Karpas-422 (cell line): ENCODE measurements around the gene TIMM23. TPM values are rescaled to one million over a fixed set of nuclear protein-coding genes. Genes with fewer than 3 reads are reported as not detected.
"Not testable (repeated sequence)": the region's sequence is repeated elsewhere in the genome, so short reads cannot be mapped to it uniquely, and the experiment has no call there.

Experiments
- DNase-seq: peaks from one replicate; pipeline ENCODE4 v3.0.0-alpha.2; 2015
- H2AFZ ChIP-seq: fragments of 200-600 bp; sonication (generic); 2 replicates; pipeline ENCODE4 v1.6.1; 2014; ENCODE audit warnings: antibody characterized with exemption, low read length, mixed read lengths
- H3K27ac ChIP-seq: fragments of 200-600 bp; sonication (generic); 2 replicates; pipeline ENCODE4 v1.5.1; 2014; ENCODE audit warnings: mild to moderate bottlenecking, low read length, moderate library complexity
- H3K27me3 ChIP-seq: fragments of 200-600 bp; sonication (generic); 2 replicates; pipeline ENCODE4 v1.6.1; 2014; ENCODE audit warnings: low read length, mixed read lengths
- H3K36me3 ChIP-seq: fragments of 200-600 bp; sonication (generic); 2 replicates; pipeline ENCODE4 v1.6.1; 2014; ENCODE audit warnings: low read length, mixed read lengths; ENCODE audit not compliant: insufficient read depth
- H3K4me1 ChIP-seq: fragments of 200-600 bp; sonication (generic); 2 replicates; pipeline ENCODE4 v1.6.1; 2014; ENCODE audit warnings: mild to moderate bottlenecking, low read length, mixed read lengths
- H3K4me2 ChIP-seq: fragments of 200-600 bp; sonication (generic); 2 replicates; pipeline ENCODE4 v1.6.1; 2014; ENCODE audit warnings: low read length, low read depth, mild to moderate bottlenecking; ENCODE audit not compliant: poor library complexity, severe bottlenecking
- H3K4me3 ChIP-seq: fragments of 200-600 bp; sonication (generic); 2 replicates; pipeline ENCODE4 v1.5.1; 2014; ENCODE audit warnings: mild to moderate bottlenecking, antibody characterized with exemption, low read length, mixed read lengths
- H3K79me2 ChIP-seq: fragments of 200-600 bp; sonication (generic); 2 replicates; pipeline ENCODE4 v1.6.1; 2014; ENCODE audit warnings: mild to moderate bottlenecking, low read length, mixed read lengths
- H3K9ac ChIP-seq: fragments of 200-600 bp; sonication (generic); 2 replicates; pipeline ENCODE4 v1.6.0; 2014; ENCODE audit warnings: low read length
- H3K9me2 ChIP-seq: fragments of 200-600 bp; sonication (generic), shearing (Covaris generic); replicated peaks from 2 replicates; pipeline ENCODE4 v1.6.0; 2014; ENCODE audit warnings: mild to moderate bottlenecking, low read length, moderate library complexity; ENCODE audit not compliant: insufficient read depth
- H3K9me3 ChIP-seq: fragments of 300-700, 200-600 bp; sonication (generic); 2 replicates; pipeline ENCODE4 v1.6.1; 2014; ENCODE audit warnings: low read length, mixed read lengths
- H4K20me1 ChIP-seq: fragments of 200-600 bp; sonication (generic); 2 replicates; pipeline ENCODE4 v1.6.1; 2014; ENCODE audit warnings: mild to moderate bottlenecking, antibody characterized with exemption, low read length, low read depth; ENCODE audit not compliant: insufficient read depth
- total RNA-seq: library from RNA; depleted of rRNA; stranded (reverse); fragments of >200 nt; shearing (Covaris generic); gene quantifications from 2 replicates; pipeline ENCODE4 v1.2.3, GENCODE V29; 2014; ENCODE audit warnings: low replicate concordance

Gene TIMM23
- total RNA-seq, 1 experiment from 2014 or later = 44.1 TPM

DNA sequence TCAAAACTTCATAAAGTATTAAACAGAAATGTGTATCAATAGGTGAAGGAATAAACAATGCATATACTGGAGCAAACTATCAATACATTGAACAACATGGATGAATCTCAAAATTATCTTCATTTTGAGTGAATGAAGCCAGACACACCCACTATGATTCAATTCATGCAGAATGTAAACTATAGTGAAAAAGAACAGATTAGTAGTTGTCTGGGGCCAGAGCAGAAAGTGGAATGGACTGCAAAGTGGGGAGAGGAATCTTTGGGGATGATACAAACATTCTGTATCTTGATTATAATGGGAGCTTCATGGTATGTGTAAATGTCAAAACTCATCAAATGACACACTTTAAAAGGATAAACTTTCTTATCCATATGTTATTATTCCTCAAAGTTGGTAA, 23.5 kb upstream of the TIMM23 start:
- H3K4me3 ChIP-seq, H3K4me2 ChIP-seq, H3K9me2 ChIP-seq, H3K36me3 ChIP-seq, H3K9ac ChIP-seq, H3K27me3 ChIP-seq, DNase-seq, H3K4me1 ChIP-seq, H2AFZ ChIP-seq, H3K27ac ChIP-seq, H4K20me1 ChIP-seq, H3K9me3 ChIP-seq: not testable (repeated sequence)
- H3K79me2 ChIP-seq = peaks cover 17% of the 10 kb centered on the region

- H3K36me3 ChIP-seq, H4K20me1 ChIP-seq, H2AFZ ChIP-seq, H3K9me3 ChIP-seq, H3K79me2 ChIP-seq, H3K4me1 ChIP-seq, H3K9me2 ChIP-seq, H3K27ac ChIP-seq, H3K27me3 ChIP-seq, H3K9ac ChIP-seq, H3K4me2 ChIP-seq, H3K4me3 ChIP-seq, DNase-seq: not testable (repeated sequence)
Measured at GRCh38 chr10:45954367-45954766, 17.9 kb upstream of the TIMM23 start.

DNA sequence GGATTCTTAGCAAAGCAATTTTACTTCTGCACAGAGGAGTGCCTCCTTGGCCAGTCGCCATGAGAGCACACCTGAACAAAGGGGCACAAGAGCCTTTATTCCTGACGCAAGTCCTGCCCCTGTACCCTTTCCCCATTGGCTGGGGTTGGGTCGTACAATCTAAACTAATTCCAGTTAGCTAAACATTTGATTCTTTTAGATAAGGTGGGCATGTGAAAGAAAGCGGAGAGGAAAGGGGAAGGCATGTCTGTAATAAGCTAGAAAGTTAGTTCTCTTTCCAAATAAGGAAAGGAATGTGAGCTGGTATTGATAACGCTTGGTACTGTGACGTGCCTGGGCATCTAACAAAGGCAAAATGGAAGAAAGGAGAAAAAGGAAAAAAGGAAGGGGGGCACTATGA, 15.7 kb upstream of the TIMM23 start:
- H3K4me2 ChIP-seq, H3K4me1 ChIP-seq, H3K27me3 ChIP-seq, H3K4me3 ChIP-seq, H3K79me2 ChIP-seq, H3K9me2 ChIP-seq, H3K9ac ChIP-seq, H3K27ac ChIP-seq, H3K9me3 ChIP-seq, H2AFZ ChIP-seq, DNase-seq, H4K20me1 ChIP-seq, H3K36me3 ChIP-seq: not testable (repeated sequence)

GRCh38 chr10:45957928-45958327, 14.4 kb upstream of the TIMM23 start:
- H2AFZ ChIP-seq, H3K27me3 ChIP-seq, H3K27ac ChIP-seq, H3K4me3 ChIP-seq, H3K36me3 ChIP-seq, H3K79me2 ChIP-seq, H3K4me1 ChIP-seq, H4K20me1 ChIP-seq, DNase-seq, H3K9me2 ChIP-seq, H3K9me3 ChIP-seq, H3K4me2 ChIP-seq, H3K9ac ChIP-seq: not testable (repeated sequence)

GRCh38 chr10:45962686-45963452, 9.4 kb upstream of the TIMM23 start:
- DNase-seq = not testable (repeated sequence)

DNA sequence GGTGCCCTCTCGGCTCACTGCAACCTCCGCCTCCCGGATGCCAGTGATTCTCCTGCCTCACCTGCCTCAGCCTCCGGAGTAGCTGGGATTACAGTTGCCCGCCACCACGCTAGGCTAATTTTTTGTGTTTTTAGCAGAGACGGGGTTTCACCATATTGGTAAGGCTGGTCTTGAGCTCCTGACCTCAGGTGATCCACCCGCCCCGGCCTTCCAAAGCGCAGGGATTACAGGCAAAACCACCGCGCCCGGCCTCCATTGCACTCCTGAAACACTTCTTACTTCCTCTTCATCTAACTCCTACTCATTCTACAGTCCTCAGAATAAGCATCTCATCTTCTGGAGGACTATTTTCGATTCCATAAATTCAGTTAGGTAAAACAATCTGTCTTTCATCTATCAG, 1.3 kb upstream of the TIMM23 start:
- H3K27me3 ChIP-seq, H4K20me1 ChIP-seq, H3K9me3 ChIP-seq, H2AFZ ChIP-seq, H3K36me3 ChIP-seq, H3K9me2 ChIP-seq: not testable (repeated sequence)
- H3K27ac ChIP-seq = peak overlapping the region; percentile 47; the same call in 1 of the 2 replicates
- peak; percentile 49 for DNase-seq
- H3K9ac ChIP-seq = peak overlapping the region; percentile 76
- peaks cover 92% of the 10 kb centered on the region for H3K79me2 ChIP-seq
- H3K4me1 ChIP-seq = peaks cover 25% of the 10 kb centered on the region
- H3K4me2 ChIP-seq = peak overlapping the region; percentile 76
- H3K4me3 ChIP-seq = peak overlapping the region; percentile 80

More at GRCh38 chr10:45962686-45963452, 9.4 kb upstream of the TIMM23 start:
- H3K9ac ChIP-seq, H3K36me3 ChIP-seq, H3K27me3 ChIP-seq, H3K27ac ChIP-seq, H3K9me3 ChIP-seq, H3K4me3 ChIP-seq, H3K9me2 ChIP-seq, H4K20me1 ChIP-seq, H3K4me1 ChIP-seq, H3K4me2 ChIP-seq, H2AFZ ChIP-seq: not testable (repeated sequence)
- peaks cover 34% of the 10 kb centered on the region for H3K79me2 ChIP-seq

DNA sequence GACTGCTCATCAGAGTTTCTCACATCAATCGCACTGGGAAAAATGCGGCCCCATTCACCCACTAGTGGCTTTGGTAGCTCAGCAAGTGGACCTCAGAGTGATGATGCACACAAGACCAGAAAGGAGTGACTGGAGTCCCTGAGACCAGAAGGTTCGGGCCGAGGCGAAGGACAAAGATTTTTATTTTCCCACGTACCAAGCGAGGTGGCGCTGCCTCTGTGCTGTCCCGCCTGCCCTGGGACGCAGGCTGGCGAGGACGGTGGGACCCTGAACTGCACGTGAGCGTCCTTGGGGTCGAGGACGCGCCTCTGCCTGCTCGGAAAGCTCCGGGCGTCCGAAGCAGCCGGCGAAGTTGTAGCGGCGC, 565 bp upstream of the TIMM23 start:
- H4K20me1 ChIP-seq, H3K36me3 ChIP-seq, H2AFZ ChIP-seq, H3K9me3 ChIP-seq, H3K27me3 ChIP-seq, H3K9me2 ChIP-seq: not testable (repeated sequence)
- Histone ChIP-seq H3K9ac (peak overlapping the region; percentile 76), H3K4me1 (peaks cover 22% of the 10 kb centered on the region), H3K4me3 (peak overlapping the region; percentile 80), H3K27ac (peak overlapping the region; percentile 47; the same call in 1 of the 2 replicates), H3K79me2 (peaks cover 85% of the 10 kb centered on the region), H3K4me2 (peak overlapping the region; percentile 76)
- peak; percentile 42 for DNase-seq

DNA sequence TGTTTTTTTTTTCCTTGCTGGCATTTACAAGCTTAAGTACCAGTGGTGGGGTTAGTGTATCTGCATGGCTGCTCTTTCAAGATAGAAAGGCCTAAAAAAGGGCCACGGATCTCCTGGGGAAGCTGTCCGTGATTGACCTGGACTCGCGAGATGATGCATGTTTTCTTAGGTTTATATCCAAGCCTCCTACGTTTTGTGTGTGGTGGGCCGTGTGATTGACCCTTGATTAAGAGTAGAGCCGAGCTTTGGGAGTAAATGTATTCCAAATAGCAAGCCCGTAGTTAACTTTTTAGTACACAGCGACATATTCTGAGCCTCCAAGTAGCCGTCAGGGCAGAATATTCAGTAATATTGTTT, 502 bp downstream of the TIMM23 start:
- H3K79me2 ChIP-seq = peaks cover 80% of the 10 kb centered on the region
- not testable (repeated sequence) for DNase-seq, H2AFZ ChIP-seq

More for the DNA sequence above, 502 bp downstream of the TIMM23 start:
- peak overlapping the region; percentile 80 for H3K4me3 ChIP-seq
- H3K9me2 ChIP-seq, H3K9me3 ChIP-seq, H3K27me3 ChIP-seq, H4K20me1 ChIP-seq, H3K36me3 ChIP-seq: not testable (repeated sequence)
- H3K4me2 ChIP-seq = peak overlapping the region; percentile 77
- peak overlapping the region; percentile 76 for H3K9ac ChIP-seq
- peak overlapping the region; percentile 40; the same call in 1 of the 2 replicates for H3K27ac ChIP-seq
- H3K4me1 ChIP-seq = peaks cover 20% of the 10 kb centered on the region
